Kidney tubule cell (primary cell): ENCODE measurements around the gene APPBP2.
"Not testable (repeated sequence)": the region's sequence is repeated elsewhere in the genome, so short reads cannot be mapped to it uniquely, and the experiment has no call there.

Experiments used
- DNase-seq: peaks from one replicate; pipeline ENCODE4 v3.0.0-alpha.2; 2018; ENCODE audit warnings: low spot score

The APPBP2 gene

DNA sequence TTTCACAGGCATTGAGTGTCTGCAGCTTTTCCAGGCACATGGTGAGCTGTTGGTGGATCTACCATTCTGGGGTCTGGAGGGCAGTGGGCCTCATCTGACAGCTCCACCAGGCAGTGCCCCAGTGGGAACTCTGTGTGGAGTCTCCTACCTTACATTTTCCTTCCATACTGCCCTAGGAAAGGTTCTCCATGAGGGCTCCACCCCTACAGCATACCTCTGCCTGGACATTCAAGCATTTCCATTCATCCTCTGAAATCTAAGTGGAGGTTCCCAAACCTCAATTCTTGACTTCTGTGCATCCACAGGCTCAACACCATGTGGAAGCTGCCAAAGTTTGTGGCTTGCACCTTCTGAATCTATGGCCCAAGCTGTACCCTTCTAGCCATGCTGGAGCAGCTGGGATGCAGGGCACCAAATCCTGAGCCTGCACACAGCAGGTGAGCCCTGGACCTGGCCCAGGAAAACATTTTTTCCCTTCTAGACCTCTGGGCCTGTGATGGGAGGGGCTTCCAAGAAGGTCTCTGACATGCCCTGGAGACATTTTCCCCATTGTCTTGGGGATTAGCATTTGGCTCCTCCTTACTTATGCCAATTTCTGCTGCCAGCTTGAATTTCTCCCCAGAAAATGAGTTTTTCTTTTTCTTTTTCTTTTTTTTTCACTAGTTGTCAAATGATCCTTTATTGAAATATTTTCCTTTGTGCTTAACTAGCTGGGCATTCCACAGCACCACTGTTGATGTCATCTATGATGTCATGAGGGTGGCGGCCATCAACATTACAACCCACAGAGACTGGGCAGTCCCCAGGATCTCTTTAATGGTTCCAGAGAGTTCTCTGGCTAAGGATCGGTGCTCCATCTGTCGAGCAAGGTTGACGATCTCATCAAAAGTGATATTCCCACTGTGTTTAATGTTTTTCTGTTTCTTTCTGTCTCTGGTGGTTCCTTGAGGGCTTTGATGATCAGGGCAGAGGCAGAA lies 92.7 kb downstream of the APPBP2 start:
- DNase-seq, result not testable (repeated sequence)

DNA sequence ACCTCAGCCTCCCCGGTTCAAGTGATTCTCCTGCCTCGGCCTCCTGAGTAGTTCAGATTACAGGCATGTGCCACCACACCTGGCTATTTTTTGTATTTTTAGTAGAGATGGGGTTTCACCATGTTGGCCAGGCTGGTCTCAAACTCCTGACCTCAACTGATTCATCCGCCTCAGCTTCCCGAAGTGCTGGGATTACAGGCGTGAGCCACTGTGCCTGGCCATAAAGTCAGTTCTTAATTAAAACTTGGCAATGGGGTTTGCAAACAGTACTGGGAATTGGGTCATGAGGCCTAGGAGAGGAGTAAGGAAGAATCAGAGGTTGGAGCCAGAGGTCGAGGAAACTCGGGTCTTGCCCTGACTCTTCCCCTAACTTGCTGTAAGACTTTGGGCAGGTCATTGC lies 95.5 kb downstream of the APPBP2 start:
- not testable (repeated sequence) for DNase-seq

DNA sequence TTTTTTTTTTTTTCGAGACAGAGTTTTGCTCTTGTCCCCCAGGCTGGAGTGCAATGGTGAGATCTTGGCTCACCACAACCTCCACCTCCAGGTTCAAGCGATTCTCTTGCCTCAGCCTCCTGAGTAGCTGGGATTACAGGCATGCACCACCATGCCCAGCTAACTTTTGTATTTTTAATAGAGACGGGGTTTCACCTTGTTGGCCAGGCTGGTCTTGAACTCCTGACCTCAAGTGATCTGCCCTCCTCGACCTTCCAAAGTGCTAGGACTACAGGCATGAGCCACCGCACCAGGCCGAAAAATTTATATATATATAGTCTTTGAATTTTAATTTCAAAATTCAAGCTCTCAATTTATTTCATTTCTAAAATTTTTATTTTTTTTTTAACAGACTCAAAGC lies 97.6 kb downstream of the APPBP2 start:
- not testable (repeated sequence) for DNase-seq

DNA sequence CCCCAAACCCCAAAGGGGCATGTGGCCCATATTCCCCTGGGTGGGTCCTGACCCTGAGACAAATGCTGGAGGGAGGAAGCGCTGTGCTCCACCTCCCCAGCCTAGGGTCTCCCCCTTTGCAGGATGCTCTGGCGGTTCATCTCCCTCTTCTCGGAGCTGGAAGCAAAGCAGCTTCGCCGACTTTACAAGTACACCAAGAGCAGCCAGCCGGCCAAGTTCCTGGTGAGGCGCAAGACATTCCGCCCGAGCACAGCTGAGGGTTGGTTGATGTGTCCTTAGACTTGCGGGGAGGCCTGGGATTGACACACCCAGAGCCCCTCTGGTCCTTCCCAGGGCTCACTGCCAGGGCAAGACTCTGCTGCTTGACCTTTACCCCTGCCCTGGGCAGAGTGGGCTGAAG lies 99.4 kb downstream of the APPBP2 start:
- DNase-seq, result no peak

DNA sequence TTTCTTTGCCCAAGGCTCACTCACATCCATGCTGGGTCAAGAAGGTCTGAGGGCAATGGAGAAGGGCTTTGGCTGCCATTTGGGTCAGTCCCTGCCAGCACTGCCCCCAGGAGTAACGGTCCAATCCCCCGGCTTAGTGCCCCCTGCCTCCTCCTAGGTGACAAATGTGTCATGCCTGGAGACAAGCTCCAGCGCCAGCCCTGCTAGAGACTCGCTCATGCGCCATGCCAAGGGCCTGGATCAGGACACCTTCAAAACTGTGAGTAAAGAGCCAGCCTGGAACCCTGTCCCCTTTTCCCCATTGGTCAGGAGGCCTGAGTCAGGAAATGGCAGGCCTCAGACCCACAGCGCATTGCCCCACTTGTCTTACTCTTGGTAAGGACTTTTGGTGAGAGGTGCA lies 100.4 kb downstream of the APPBP2 start:
- DNase-seq, result no peak

DNA sequence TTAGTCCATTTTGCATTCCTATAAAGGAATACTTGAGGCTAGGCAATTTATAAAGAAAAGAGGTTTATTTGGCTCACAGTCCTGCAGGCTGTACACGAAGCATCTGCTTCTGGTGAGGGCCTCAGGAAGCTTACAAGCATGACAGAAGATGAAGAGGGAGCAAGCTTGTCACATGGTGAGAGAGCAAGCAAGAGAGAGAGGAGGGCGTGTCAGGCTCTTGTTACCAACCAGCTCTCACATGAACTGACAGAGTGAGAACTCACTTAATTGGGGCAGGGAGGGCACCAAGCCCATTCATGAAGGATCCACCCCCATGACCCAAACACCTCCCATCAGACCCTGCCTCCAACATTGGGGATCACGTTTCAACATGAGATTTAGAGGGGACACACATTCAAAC lies 102.2 kb downstream of the APPBP2 start:
- DNase-seq, result no peak

DNA sequence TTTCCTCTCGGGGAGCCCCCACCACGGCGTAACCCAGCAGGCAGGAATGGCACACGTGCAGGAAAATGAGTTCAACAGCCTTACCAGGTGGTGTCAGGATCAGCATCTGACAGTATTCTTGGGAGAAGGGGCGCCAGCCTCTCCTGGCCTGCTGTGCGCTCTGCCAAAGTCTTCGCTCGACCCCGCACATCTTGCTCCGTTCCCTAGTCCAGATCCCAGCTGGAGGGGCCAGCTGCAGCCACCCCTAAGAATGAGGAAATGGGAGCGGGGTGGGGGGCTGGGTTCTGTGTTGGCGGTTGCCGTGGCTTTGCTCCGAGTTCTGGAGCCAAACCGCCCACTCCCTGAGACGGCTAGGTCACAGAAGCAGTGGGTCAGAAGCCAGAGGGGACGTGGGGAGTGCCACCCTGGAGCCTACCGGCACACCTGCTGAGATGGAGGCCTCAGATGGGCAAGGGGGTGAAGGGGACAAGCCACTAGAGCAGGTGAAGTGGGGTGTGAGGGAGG lies 103.8 kb downstream of the APPBP2 start, which contains the start of gene CHCT1:
Gene CHCT1, plus strand, starts transcription at position 328 of the 504 bp plus-strand sequence. Its CDS starts 104 bp downstream, at position 432.
- no peak for DNase-seq

DNA sequence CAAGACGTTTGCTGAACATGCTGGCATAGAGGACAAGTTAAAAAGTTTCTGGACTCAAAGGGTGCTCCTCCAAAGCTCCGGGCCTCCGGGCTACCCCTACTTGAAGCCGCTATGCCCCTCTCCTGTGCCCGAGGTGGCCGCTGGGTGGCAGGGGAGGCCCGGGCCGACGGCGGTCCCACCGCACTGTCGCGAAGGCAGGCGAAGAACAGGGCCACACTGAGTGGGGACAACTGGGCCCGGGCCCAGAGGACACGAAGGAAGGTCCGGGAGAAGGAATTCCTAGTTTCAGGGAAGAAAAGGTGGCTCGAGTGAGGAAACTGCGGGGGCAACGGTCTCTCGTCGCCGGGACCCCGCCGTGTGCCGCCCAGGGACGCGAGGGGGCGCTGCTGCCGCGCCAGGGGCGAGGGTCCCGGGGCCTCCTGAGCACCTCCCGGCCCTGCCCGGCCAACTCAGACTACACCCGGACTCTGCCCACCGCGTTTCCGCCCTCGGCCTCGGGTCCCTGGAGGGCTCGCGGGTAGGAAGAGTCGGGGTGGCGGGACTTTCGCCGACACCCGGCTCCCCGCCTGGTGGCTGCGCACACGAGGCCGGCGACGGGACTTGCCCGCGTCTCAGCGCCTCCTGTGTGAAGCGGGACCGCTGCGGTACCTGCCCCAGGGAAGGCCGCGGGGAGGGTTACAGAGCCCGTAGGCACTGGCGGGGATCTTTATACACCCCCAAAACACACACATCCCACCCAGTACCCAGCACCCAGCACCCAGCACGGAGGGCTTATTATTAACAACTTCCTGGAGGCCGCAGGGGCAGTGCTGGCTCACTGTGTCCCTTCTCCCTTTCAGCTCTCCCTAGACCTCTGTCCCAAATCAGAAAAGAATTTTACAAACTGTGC lies 104.5 kb downstream of the APPBP2 start:
- DNase-seq, result peak; percentile 70

DNA sequence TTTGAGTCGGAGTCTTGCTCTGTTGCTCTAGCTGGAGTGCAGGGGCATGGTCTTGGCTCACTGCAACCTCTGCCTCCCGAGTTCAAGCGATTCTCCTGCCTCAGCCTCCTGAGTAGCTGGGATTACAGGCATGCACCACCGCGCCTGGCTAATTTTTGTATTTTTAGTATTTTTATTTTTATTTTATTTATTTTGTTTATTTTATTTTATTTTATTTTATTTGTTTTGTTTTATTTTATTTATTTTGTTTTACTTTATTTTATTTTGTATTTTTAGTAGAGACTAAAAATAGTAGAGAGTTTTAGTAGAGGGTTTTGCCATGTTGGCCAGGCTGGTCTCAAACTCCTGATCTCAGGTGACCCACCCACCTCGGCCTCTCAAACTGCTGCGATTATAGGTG lies 106.2 kb downstream of the APPBP2 start:
- DNase-seq, result not testable (repeated sequence)

DNA sequence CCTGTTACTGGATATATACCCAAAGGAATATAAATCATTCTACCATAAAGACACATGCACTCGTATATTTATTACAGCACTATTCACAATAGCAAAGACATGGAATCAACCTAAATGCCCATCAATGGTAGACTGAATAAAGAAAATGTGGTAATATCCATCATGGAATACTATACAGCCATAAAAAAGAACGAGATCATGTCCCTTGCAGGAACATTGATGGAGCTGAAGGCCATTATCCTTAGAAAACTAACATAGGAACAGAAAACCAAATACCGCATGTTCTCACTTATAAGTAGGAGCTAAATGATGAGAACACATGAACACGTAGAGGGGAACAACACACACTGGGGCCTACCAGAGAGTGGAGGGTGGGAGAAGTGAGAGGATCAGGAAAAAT lies 107.0 kb downstream of the APPBP2 start:
- DNase-seq, result not testable (repeated sequence)

DNA sequence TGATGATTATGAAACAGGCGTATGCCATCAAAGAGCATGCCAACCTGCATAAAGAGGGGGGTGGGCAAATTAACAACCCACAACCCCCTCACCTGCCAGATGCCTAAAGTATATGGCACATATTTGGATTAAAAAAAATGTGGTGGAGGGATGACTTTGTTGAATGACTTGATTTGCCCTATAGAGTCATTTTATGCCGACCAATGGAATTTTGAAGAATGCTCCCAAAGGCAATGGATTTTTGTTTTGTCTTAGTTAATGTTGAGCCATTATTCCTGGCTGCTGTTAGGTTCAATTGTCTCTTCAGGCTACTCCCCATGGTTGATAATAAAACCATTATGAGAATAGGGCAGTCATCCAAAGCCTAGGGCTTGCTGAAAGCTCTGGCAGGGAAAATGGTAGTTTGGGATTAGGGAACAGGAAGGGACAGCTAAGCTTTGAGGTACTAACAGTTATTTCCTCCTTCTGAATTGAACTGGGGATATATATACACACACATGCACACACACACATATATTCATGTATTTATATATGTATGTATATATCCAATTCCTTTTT lies 109.6 kb downstream of the APPBP2 start:
- no peak for DNase-seq

DNA sequence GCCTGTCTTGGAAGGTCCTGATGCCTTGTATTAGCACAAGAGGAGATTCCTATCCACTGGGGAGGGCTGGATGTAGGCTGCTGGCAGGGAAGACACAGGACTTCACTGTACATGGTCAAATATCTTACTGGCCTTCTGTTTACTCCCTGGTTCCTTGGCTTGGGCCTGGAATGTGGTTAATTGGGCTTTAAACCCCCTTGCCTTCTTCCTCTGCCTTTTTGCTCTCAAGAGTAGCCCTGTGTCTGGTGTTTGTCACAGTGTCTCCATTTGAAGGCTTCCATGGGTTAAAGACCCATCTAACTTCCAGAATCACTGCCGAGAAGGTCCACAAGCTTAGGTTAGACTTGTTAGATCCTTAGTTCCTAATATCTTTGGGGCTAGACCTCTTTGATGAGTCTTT lies 110.9 kb downstream of the APPBP2 start:
- no peak for DNase-seq

DNA sequence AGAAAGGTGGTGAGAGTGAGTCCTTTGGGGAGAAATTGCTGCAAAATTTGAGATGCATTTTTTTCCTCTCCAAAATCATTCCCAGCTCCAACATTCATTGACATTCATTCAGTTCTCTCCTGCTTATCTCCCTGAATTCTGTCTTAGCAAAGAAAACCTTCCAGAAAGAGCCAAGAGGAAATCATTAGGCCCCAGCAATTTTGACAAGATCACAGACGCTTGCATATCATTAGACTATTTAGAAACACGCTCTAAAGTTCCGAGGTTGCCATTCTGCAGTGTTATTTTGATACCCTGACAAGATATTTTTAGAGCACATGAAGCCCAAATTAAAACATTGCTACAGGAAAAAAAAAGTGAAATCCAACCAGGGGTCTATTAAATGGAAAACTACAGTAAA lies 113.3 kb downstream of the APPBP2 start:
- DNase-seq, result no peak

DNA sequence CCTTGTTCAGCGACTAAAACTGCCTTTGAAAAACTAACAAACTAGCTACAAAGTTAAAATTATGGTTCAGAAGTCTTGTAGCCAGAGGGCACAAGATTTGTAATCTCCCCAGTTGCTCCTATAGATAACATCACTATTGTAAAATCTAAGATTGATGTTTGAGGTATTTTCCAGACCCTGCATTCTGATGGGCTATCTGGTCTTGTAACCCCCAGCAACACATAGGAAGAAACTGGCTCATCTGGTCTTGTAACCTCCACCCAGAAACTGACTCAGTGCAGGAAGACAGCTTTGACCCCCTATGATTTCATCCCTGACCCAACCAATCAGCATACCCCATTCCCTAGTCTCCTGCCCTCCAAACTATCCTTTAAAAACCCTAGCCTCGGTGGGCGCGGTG lies 116.0 kb downstream of the APPBP2 start:
- no peak for DNase-seq

DNA sequence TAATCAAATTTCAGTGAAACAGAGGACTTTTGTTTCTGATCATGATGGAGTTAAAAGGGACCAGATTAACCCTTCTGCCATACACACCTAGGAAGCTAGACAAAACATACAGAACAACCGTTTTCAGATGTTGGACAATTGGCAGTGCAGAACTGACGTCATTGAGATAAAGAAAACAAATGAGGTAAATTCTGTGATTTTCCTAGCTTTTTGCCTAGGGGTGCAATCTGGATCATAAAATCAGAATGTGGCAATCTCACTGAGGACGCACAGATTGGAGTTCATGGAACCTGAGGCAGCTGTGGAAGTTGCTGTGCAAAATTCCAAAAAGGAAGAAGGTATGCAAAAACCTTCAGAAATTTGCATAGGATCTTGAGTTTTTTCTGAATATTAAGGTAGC lies 119.2 kb downstream of the APPBP2 start:
- DNase-seq, result no peak

DNA sequence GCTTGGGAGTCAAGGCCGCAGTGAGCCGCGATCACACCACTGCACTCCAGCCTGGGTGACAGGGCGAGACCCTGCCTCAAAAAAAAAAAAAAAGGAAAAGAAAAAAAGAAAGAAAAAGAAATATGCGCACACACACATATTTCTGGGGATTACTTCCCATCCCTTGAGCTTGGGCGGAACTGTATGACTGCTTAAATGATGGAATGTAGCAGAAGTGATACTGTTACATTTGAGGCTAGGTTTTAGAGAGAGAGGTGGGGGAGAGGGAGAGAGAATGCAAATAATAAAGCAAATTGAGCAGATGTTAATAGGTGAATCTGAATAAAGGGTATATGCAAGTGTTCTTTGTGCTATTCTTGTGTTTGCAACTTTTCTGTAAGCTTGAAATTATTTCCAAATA lies 122.1 kb downstream of the APPBP2 start:
- no peak for DNase-seq

DNA sequence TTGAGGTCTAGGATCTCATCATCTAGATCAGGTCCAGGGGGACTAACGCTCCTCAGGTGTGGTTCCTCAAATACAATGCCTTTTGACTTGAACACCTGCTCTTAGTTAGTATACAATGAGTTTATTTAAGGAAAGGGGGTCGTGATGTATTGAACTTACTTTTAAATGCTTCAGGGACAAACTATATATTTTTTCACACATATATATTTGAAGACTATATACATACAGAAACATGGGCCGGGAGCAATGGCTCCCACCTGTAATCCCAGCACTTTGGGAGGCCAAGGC lies 122.6 kb downstream of the APPBP2 start:
- DNase-seq, result no peak

DNA sequence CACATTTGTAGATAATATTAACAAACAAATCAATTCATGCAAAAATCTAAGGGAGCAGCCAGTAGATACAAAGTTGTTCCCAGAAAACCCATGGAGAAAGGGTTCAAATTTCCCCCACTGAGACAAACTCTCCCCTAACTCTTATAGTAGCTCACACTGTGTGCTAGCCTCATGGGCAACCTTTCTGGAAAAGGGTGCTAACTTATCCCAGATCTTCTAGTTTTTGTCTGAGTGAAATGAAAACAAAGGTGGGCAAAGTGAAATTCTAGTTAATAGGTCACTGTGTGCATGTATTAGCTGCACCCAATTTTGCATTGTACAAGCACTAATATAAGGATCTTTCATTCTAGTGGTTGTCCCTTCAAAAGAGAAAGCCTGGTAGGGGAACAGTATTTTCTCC lies 124.2 kb downstream of the APPBP2 start:
- DNase-seq, result no peak

DNA sequence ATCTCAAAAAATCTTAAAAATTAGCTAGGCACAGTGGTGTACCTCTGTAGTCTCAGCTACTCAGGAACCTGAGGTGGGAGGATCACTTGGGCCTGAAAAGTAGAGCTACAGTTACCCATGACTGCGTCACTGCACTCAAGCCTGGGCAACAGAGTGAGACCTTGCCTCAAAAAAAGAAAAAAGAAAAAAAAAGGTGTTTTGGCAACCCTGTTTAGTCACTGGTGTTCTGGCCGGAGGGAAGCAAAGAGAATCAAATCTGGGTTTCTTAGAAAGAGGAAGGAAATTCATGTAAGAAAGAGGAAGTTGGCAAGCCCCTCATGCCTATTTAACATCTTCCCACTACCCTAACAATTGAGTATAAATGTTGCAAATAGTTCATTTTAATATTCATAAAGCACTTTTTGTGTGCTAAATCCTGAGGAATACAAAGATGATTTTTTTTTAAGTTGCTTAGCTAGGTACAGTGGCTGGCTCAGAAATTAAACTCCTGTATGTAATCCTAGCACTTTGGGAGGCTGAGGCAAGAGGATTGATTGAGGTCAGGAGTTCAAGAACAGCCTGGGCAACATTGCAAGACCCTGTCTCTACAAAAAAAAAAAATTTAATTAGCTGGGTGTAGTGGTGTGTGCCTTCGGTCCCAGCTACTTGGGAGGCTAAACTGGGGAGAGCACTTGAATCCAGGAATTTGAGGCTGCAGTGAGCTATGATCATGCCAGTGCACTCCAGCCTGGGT lies 127.6 kb downstream of the APPBP2 start:
- no peak for DNase-seq

DNA sequence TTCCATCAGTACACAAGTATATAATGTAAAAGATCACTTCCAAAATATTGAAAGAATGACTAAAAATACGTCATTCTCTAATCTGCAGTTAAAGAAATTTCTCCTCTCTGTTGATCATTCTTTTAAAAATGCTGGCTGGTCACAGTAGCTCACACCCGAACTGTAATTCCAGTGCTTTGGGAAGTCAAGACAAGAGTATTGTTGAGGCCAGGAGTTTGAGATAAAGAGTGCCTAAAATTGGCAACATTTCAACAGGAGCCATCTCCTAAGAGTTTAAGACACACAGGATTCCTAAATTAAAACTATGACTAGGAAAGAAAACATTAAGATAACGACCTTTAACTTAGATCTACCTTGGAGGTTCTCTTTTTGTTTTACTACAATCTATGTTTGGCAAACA lies 129.6 kb downstream of the APPBP2 start:
- DNase-seq, result no peak

DNA sequence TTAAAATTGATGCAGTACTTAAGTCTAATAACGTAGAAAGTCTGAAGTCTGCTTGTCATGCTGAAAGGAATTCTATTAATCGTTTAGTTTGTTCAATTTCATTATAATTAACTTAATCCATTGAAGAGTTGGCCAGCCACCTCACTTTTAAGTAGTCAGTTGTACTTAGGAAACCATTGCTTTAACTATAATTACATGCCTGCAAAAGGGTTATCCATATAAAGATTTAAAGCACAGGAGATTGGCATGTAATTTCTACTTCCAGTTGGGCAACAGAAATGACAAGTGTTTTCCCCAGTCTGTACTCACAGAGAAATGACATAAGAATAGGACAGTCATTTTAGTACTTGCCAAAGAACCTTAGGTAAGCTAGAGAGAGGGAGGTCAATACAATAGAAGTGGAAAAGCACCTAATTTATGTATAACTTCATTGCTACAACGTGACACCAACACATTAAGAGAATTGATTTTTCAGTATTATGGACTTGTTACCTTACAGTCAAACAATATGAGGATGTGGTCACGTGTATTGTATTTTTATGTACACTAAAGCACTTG lies 130.5 kb downstream of the APPBP2 start:
- no peak for DNase-seq
